ENCODE data around the gene MEX3A. TPM values are rescaled to one million over a fixed set of nuclear protein-coding genes. Genes with fewer than 3 reads are reported as not detected.

MEX3A gene
- total RNA-seq, 1 donor from 2014 or later = 0.24 TPM

- no peak for DNase-seq (ENCODE audit: low spot score)
- intact Hi-C loops (cut with DNase I) = loop anchor here (1.0 to 2.0 kb wide), 2 partner anchors 7 to 16 kb away; partner anchors contain the start of gene LMNA
These were observed 24.6 kb upstream of the MEX3A start for GRCh38 chr1:156106624-156107488.

- no peak for DNase-seq (ENCODE audit: low spot score)
- intact Hi-C loops (cut with DNase I) = no loop called here
These were observed 22.9 kb upstream of the MEX3A start for GRCh38 chr1:156104861-156105832.

- no peak for DNase-seq (ENCODE audit: low spot score)
- intact Hi-C loops (cut with DNase I) = no loop called here
These were observed 22.0 kb upstream of the MEX3A start for GRCh38 chr1:156104065-156104810.

- intact Hi-C loops (cut with DNase I) = no loop called here
- no peak for DNase-seq (ENCODE audit: low spot score)
These were observed 21.3 kb upstream of the MEX3A start for GRCh38 chr1:156103521-156103947.

GRCh38 chr1:156102633-156103511, 20.6 kb upstream of the MEX3A start:
- no peak for DNase-seq (ENCODE audit: low spot score)
- intact Hi-C loops (cut with DNase I) = no loop called here

GRCh38 chr1:156101880-156102279, 19.6 kb upstream of the MEX3A start:
- intact Hi-C loops (cut with DNase I) = no loop called here
- DNase-seq (ENCODE audit: low spot score) = no peak

- intact Hi-C loops (cut with DNase I) = no loop called here
- no peak for DNase-seq (ENCODE audit: low spot score)
These were observed 18.1 kb upstream of the MEX3A start for GRCh38 chr1:156100205-156100995.

GRCh38 chr1:156099282-156099681, 17.0 kb upstream of the MEX3A start:
- intact Hi-C loops (cut with DNase I) = loop anchor here (5.0 kb wide), 1 partner anchor 43 kb away; no protein-coding TSS in a partner anchor
- no peak for DNase-seq (ENCODE audit: low spot score)

GRCh38 chr1:156098784-156099183, 16.5 kb upstream of the MEX3A start:
- no peak for DNase-seq (ENCODE audit: low spot score)
- intact Hi-C loops (cut with DNase I) = loop anchor here (5.0 kb wide), 1 partner anchor 44 kb away; no protein-coding TSS in a partner anchor

GRCh38 chr1:156097499-156098178, 15.4 kb upstream of the MEX3A start:
- intact Hi-C loops (cut with DNase I) = loop anchor here (5.0 kb wide), 1 partner anchor 45 kb away; no protein-coding TSS in a partner anchor
- no peak for DNase-seq (ENCODE audit: low spot score)

- DNase-seq (ENCODE audit: low spot score) = peak; percentile 93
These were observed 14.6 kb upstream of the MEX3A start for GRCh38 chr1:156096640-156097391.

GRCh38 chr1:156095906-156096508, 13.7 kb upstream of the MEX3A start:
- intact Hi-C loops (cut with DNase I) = loop anchor here (1.0 to 5.0 kb wide), 3 partner anchors 33 to 129 kb away; no protein-coding TSS in a partner anchor
- DNase-seq (ENCODE audit: low spot score) = no peak

More at GRCh38 chr1:156096640-156097391, 14.6 kb upstream of the MEX3A start:
- intact Hi-C loops (cut with DNase I) = loop anchor here (1.0 to 5.0 kb wide), 3 partner anchors 32 to 128 kb away; no protein-coding TSS in a partner anchor

- intact Hi-C loops (cut with DNase I) = loop anchor here (2.0 kb wide), 1 partner anchor 133 kb away; no protein-coding TSS in a partner anchor
- no peak for DNase-seq (ENCODE audit: low spot score)
These were observed 9.3 kb upstream of the MEX3A start for GRCh38 chr1:156091610-156092009.

GRCh38 chr1:156090840-156091188, 8.5 kb upstream of the MEX3A start:
- peak; percentile 93 for DNase-seq (ENCODE audit: low spot score)
- intact Hi-C loops (cut with DNase I) = loop anchor here (2.0 kb wide), 1 partner anchor 134 kb away; no protein-coding TSS in a partner anchor

- intact Hi-C loops (cut with DNase I) = loop anchor here (2.0 kb wide), 1 partner anchor 135 kb away; no protein-coding TSS in a partner anchor
- no peak for DNase-seq (ENCODE audit: low spot score)
These were observed 8.0 kb upstream of the MEX3A start for GRCh38 chr1:156090138-156090839.
